Stimulated activated naive CD8-positive, alpha-beta T cell treated with anti-CD3 and anti-CD28 coated beads, Interleukin-15, amount 100 ng/mL, for 72 hours (primary cell): ENCODE results near the gene CABCOCO1.

Experiments used
- ATAC-seq: fragments of 150-1000 bp; cut with Tn5 transposase; 2 replicates; pipeline ENCODE4 v1.10.0; 2021; ENCODE audit warnings: mild to moderate bottlenecking, moderate library complexity
- DNase-seq, 2 donors: peaks; one replicate each; pipeline ENCODE4 v3.0.0; 2021 to 2022
- H3K27ac Mint-ChIP-seq, 2 donors: one replicate each; pipeline ENCODE4 v1.8.0; 2022; ENCODE audit warnings: mild to moderate bottlenecking in 2 of 2, mixed read lengths in 2 of 2, moderate library complexity in 2 of 2
- H3K27me3 Mint-ChIP-seq: one replicate; pipeline ENCODE4 v1.8.0; 2022; ENCODE audit warnings: mixed read lengths
- H3K4me1 Mint-ChIP-seq: one replicate; pipeline ENCODE4 v1.8.0; 2022; ENCODE audit warnings: mild to moderate bottlenecking, mixed read lengths
- H3K4me3 Mint-ChIP-seq, 2 donors: one replicate each; pipeline ENCODE4 v1.8.0; 2022; ENCODE audit warnings: mild to moderate bottlenecking in 2 of 2, mixed read lengths in 2 of 2, moderate library complexity in 1 of 2
- H3K9me3 Mint-ChIP-seq, 2 donors: one replicate each; pipeline ENCODE4 v1.8.0; 2022; ENCODE audit warnings: mixed read lengths in 2 of 2

CABCOCO1 gene

DNA sequence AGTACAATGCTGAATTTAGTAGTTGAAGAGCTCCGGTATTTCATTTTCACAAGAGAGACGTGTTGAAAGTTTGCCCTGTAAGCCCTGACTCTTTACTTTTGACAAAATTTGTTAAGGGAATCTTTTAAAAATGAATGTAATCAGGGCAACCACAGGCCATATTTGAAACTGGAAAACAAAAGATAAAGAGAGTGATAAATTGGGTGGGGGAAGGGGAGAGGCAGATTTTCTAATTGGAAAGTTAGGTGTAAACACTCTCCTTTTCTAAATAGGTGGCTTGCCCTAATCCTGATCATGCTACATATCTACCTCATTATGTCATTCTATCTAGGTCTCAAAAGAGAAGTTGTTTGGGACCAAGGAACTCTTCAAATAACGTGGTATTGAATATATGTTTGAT lies 90.7 kb downstream of the CABCOCO1 start:
- DNase-seq (no peak), ATAC-seq (no peak)
- Mint-ChIP-seq H3K9me3 (no peaks in the 10 kb centered on the region), H3K4me1 (peaks cover 19% of the 10 kb centered on the region), H3K27me3 (no peaks in the 10 kb centered on the region), H3K4me3 (no peak overlapping the region), H3K27ac (no peak overlapping the region)

DNA sequence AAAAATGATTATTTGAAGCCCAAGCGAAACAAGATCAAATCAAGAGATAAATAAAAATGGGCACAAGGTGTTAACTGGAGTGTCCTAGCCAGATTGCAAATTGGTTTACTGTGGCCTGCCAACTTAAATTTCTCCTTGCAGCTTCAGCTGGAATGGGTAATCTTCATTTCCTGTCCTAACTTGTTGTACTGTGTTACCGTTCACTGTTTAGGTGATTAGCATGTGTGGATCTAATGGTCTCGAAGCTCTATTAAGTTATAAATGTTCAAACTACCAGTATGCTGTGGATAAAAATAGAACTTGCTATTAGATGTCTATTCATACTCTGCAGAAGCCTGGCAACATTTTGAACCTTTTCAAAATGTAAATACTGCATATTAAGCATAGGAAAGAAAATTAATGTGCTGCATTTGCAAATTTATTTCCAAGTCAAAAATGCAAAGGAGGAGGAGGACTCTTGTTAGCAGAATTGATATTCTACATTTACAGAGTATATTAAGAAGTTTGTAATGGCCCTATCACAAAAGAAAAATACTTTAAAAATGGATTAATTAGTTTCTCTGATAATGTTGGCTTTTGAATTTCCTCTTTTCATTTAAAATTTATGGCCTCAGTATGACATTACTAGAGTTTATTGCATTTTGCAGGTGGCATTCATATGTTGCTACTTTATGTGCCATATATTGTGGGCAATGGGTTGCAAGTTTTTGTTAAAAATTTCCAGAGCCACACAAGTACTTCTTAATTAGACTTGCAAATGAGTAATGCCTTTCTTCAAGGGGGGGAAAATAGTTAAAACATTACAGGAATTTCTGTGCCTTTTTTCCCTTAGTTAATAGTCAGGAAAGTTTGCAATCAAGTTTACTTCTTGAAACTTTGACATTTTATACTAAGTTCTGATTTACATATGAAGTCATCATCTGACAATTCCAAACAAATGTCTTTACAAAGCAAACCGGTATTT lies 92.1 kb downstream of the CABCOCO1 start:
- no peak for ATAC-seq
- H3K9me3 Mint-ChIP-seq = no peaks in the 10 kb centered on the region
- H3K27me3 Mint-ChIP-seq = no peaks in the 10 kb centered on the region
- H3K4me3 Mint-ChIP-seq = no peak overlapping the region
- H3K4me1 Mint-ChIP-seq = peaks cover 19% of the 10 kb centered on the region
- no peak for DNase-seq
- H3K27ac Mint-ChIP-seq = no peak overlapping the region

DNA sequence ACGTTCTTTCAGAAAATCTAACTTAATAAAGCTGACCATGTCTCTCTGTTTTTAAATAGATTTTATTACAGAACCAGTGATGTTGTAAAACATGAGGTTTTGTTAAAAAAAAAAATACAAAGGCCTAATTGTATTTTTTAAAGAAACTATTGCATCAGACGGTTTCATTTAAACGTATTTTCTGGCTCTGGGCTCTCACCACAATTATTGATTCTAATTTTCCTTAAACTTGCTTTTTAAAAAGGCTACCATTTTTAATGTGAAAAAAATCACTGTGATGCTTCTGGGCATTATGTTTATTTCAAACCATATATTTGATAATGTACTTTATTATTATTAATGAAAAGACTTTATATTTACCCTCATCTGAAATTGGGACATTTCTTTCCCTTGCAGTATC lies 94.3 kb downstream of the CABCOCO1 start:
- no peak for ATAC-seq
- no peak overlapping the region for H3K4me3 Mint-ChIP-seq

DNA sequence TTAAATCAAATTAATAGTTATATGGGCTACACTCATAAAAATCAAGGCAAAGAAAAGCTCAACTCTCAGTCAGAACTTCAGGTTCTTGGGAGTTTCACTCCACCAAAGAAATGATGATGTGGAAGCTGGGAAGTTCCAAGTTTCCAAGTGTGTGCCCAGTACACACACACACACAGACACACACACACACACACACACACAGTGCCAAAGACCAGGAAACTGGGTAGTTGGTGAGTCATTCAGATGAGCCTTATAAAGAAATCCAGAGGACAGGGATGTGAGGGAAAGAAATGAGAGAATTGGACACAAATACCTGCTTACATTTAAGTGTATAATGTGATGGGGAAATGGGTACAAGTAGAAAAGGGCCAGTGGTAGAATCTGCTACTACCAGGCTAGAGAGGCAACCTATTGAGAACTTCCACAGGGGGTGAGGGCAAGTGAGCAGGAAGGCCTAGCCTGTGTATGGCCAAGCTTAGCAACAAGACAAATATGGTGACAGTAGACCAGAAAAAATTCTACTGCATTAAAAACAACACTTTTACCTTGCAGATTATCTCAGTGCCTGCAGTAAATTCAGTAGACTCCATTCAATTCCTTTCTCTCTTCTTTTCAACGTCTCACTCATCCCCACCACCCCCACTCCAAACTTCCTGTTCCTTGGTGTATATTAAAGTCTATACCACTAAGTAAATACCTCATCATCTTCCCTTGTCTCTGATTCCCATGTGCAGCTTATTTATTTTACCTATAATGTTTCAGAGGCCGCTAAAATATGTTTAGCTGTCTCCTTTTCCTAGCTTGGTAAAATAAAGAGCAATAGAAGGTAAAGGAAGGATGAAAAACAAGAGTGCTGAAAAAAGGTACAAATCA lies 95.0 kb downstream of the CABCOCO1 start:
- ATAC-seq = no peak
- H3K9me3 Mint-ChIP-seq = no peaks in the 10 kb centered on the region
- H3K27me3 Mint-ChIP-seq = no peaks in the 10 kb centered on the region

More for the DNA sequence above, 94.3 kb downstream of the CABCOCO1 start:
- Mint-ChIP-seq H3K4me1 (peaks cover 6% of the 10 kb centered on the region), H3K27ac (no peak overlapping the region), H3K9me3 (no peaks in the 10 kb centered on the region), H3K27me3 (no peaks in the 10 kb centered on the region)
- DNase-seq = no peak

DNA sequence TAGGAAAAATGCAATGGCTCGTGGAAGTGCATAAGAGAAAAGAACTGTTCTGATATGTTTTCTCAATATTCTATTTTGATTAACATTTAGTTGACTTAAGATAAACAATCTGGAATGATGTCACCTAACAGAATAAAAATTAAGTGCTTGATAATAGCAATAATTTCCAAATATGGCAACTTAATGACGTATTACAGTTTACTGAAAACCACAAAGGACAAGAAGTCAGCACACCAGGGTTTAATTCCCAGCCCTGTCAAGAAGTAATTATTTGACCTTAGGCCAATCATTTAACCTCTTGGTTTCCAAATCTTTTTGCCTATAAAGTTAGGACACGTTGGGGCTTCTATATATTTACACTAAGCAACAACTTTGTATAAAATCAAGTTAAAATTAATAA lies 95.7 kb downstream of the CABCOCO1 start:
- ATAC-seq (no peak), DNase-seq (no peak)
- Mint-ChIP-seq H3K9me3 (no peaks in the 10 kb centered on the region), H3K4me1 (no peaks in the 10 kb centered on the region), H3K4me3 (no peak overlapping the region), H3K27ac (no peak overlapping the region), H3K27me3 (no peaks in the 10 kb centered on the region)

More for the DNA sequence above, 95.0 kb downstream of the CABCOCO1 start:
- no peaks in the 10 kb centered on the region for H3K4me1 Mint-ChIP-seq
- DNase-seq = no peak
- H3K4me3 Mint-ChIP-seq = no peak overlapping the region
- no peak overlapping the region for H3K27ac Mint-ChIP-seq

DNA sequence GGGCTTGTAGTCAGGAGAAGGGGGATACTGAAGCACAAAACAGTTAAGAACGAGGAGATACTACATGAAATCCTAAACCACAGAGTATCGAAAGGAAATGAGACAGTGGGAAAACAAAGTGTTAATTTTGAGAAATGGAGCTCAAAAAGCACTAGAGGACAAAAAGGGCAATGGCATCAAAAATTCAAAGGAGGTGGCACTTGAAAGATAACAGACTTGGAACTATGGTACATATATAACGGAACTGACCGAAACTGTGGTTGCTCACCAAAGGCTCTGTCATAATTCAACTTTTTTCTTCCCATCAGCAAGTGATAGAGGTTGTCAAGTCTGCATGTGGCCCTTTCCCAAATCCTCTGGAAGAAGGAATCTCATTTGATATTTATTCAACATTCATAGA lies 97.0 kb downstream of the CABCOCO1 start:
- no peak for DNase-seq
- Mint-ChIP-seq H3K4me1 (no peaks in the 10 kb centered on the region), H3K9me3 (no peaks in the 10 kb centered on the region), H3K27me3 (no peaks in the 10 kb centered on the region), H3K27ac (no peak overlapping the region), H3K4me3 (no peak overlapping the region)
- ATAC-seq = no peak

DNA sequence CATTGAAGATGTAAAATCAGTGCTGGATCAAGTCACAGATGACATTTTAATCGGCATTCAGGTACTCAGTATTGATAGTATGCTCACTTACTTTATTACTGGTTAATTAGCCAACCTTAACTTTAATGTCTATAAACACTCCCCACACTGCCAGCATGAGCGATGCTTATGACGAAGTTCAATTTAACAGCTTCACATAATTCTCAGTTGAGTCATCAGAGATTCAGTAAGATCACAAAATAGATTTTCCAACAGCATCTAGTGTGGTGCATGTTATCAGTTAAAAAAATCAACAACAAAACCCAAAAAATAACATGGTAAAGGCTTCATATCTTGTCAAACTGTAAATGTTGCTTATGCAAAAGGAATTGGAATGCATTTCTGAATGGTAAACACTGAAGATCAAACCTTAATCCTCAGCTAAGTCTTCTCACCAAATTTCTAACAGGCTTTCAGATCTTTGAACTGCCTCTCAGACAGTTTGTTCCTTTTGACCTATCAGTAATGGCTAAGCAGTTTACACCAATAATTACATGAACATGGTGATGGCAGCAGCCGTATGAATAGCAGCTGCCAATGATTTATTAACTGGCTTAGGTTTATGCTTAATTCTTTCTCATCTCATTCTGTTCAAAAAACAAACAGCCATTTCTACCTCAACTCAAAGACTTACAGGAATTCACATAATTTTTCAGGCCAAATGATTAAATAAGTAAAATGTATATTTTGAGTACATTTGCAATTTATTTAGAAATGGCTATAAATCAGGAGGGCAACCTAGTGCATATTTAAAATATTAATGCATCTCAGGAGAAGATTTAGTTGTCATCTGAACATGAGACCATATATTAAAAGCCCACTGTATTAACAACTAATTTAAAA lies 98.5 kb downstream of the CABCOCO1 start:
- DNase-seq = no peak

DNA sequence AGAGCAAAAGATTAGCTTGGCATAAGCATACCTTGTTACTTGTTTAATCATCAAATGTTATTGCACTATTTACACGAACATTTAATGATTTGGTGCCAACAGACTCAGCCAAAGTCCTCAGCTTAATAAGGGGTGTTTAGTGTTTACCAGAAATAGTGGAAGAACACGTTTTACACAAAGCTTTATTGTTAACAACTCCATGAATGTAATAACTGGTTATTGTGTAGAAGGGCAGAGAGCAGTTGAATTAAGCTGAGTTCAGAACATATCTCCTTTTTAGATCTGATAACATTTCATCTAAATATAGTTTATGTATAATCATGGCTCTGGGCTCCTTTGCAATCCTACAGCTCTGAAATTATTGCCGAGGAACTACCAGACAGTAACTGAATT lies 99.1 kb downstream of the CABCOCO1 start:
- DNase-seq (no peak), ATAC-seq (no peak)
- Mint-ChIP-seq H3K4me3 (no peak overlapping the region), H3K9me3 (no peaks in the 10 kb centered on the region), H3K4me1 (peaks cover 9% of the 10 kb centered on the region), H3K27me3 (no peaks in the 10 kb centered on the region), H3K27ac (no peak overlapping the region)

More for the DNA sequence above, 98.5 kb downstream of the CABCOCO1 start:
- Mint-ChIP-seq H3K27me3 (no peaks in the 10 kb centered on the region), H3K4me3 (no peak overlapping the region), H3K9me3 (no peaks in the 10 kb centered on the region), H3K4me1 (peaks cover 9% of the 10 kb centered on the region), H3K27ac (no peak overlapping the region)
- ATAC-seq = no peak

DNA sequence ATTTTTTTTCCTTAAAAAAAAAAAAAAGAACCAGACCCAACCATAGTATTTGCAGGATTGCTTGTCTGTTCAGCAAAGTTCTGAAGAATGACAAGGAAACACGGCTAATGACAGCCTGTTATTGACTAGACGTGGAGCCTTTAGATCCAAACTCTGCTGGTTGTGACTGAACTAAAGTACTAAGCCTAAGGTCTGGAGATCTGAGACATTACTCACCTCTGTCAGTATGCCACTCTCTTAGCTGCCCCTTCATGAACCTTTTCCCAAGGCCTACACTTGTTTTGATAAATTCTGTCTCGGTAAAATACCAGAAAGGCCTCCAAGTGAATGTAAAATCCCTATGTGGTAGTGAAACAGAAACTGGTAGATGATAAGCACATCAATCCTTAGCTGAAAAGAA lies 101.0 kb downstream of the CABCOCO1 start:
- Mint-ChIP-seq H3K4me3 (no peak overlapping the region), H3K9me3 (no peaks in the 10 kb centered on the region), H3K4me1 (peaks cover 9% of the 10 kb centered on the region), H3K27ac (no peak overlapping the region), H3K27me3 (no peaks in the 10 kb centered on the region)
- ATAC-seq = no peak
- DNase-seq = no peak

DNA sequence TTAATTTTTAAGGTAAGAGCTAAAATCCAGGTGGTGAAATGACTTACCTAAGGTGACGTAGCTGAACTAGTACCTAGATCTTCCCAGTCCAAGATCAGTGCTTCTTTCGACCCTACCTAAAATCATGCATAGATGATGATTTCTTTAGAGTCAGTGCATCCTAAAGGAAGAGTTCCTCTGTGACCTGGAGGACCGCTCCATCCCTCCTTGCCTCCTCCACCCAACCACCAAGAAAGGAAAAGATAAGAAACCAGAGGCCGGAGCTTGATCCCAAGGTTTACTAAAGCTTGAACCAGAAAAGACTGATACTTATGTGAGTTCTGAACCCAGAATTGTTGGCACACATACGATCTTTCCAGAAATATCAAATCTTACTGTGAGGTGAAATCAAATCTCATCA lies 101.8 kb downstream of the CABCOCO1 start:
- Mint-ChIP-seq H3K9me3 (no peaks in the 10 kb centered on the region), H3K27me3 (no peaks in the 10 kb centered on the region), H3K27ac (no peak overlapping the region), H3K4me1 (peaks cover 9% of the 10 kb centered on the region), H3K4me3 (no peak overlapping the region)
- ATAC-seq (no peak), DNase-seq (no peak)

DNA sequence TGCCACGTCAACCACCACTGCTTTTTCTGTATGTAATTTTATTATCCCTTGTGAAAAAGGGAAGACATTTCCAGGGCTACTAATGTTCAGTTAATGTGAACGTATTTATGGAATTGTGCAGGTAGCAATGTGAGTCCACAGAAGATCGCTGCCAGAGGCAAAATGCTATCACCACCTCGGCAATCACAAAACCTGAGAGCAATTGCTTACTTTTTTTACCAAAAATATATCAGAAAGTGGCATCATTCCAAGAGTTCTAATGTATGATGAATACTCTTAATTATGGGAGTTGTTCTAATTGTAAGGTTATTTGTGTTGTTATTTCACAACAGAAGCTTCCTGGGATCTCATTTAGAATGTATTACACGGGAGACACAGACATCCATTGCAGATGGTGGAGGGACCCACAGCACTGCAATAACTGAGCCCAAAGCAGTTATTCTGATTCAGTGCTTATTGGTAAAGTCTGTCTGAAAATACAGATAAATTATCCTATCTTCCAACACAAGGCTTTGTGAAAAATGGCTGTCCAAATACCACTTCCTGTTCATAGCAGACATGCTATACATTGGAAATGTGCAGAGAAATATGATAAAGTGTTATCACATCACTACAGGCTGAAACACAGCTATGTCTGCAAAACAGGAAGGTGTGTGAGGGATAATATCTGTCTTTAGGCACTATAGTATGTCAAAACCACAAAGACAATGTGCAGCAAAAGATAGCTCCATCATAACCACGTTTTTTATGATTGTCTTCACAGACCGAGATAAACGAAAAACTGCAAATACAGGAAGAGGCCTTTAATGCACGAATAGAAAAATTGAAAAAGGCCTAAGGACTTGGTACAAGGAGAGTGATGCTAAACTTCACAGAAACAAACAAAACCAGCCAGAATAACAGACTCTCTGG lies 102.7 kb downstream of the CABCOCO1 start:
- Mint-ChIP-seq H3K4me3 (no peak overlapping the region), H3K9me3 (no peaks in the 10 kb centered on the region), H3K27me3 (no peaks in the 10 kb centered on the region), H3K27ac (no peak overlapping the region), H3K4me1 (peaks cover 9% of the 10 kb centered on the region)
- no peak for ATAC-seq
- DNase-seq = no peak

DNA sequence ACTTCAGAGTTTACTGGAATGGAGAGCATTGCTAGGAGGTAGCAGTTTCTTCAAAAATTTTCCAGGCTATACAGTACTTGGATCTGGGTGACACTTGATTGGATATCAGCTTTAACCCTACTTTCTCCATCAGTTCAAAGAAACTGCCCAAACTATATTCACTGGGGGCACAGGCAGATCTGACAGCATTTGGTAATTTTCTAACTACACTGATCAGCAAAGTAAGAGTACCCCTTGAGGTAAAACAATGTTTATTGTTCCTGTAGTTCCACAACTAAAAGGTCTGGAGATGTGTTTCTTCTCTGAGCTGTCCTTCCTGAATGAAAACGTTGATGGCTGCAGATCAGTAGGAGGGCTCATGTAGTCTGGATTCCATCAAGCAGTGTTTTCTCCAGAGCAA lies 104.2 kb downstream of the CABCOCO1 start:
- H3K4me3 Mint-ChIP-seq = no peak overlapping the region
- DNase-seq (no peak), ATAC-seq (no peak)
- no peaks in the 10 kb centered on the region for H3K9me3 Mint-ChIP-seq
- peaks cover 9% of the 10 kb centered on the region for H3K4me1 Mint-ChIP-seq
- no peaks in the 10 kb centered on the region for H3K27me3 Mint-ChIP-seq
- H3K27ac Mint-ChIP-seq = no peak overlapping the region

DNA sequence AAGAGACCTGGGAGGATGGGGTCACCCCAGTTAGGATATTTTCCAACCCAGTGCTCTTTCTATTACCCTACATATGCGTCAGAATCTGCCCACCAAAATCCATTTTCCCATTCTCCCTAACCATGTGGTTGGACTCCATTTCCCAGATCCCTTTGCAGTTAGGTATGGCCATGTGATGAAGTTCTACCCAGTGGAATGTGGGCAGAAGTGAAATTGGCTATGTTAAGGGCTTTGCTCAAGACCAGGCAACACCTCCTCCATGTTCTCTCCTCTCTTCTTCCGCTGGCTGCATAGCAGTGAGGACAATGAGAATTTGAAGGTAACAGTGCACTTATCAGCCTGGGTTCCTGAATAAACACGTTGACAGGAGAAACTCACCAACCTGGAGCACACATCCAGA lies 111.3 kb downstream of the CABCOCO1 start:
- Mint-ChIP-seq H3K9me3 (no peaks in the 10 kb centered on the region), H3K4me3 (no peak overlapping the region), H3K27ac (no peak overlapping the region), H3K27me3 (no peaks in the 10 kb centered on the region), H3K4me1 (peaks cover under 1% of the 10 kb centered on the region)
- DNase-seq = no peak
- no peak for ATAC-seq

DNA sequence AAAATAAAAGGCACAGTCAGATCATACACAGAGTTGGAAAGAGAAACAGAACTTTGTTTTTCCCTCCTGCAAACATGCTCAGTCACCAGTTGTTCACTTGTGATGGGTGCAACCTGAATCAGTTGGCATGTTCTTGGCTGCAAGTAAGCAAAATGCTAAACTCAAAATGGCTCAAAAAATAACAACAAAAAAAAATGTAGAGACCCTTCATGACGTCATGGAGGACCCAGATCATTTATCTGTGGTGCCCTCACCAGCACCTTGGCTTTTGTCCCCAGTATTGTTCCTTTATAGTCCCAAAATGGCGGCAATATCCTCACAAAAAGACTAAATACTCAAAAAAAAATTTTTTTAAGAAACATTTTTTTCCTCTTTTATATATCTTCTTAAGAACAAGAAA lies 112.4 kb downstream of the CABCOCO1 start:
- no peaks in the 10 kb centered on the region for H3K27me3 Mint-ChIP-seq
- H3K9me3 Mint-ChIP-seq = no peaks in the 10 kb centered on the region
- ATAC-seq (no peak), DNase-seq (no peak)
- no peak overlapping the region for H3K27ac Mint-ChIP-seq
- no peak overlapping the region for H3K4me3 Mint-ChIP-seq
- H3K4me1 Mint-ChIP-seq = peaks cover 11% of the 10 kb centered on the region
